ENCODE data around the gene RARA.

Gene RARA

GRCh38 chr17:40309031-40309948, at the start of gene RARA:
TSS of gene RARA (plus strand) at chr17:40309180. CDS start at chr17:40331219, 22,039 bp downstream.
- peak; percentile 46 for DNase-seq

- DNase-seq: no peak
Measured at GRCh38 chr17:40259505-40259904, 49.5 kb upstream of the RARA start.

GRCh38 chr17:40260528-40260927, 48.5 kb upstream of the RARA start:
- no peak for DNase-seq

GRCh38 chr17:40264458-40265185, 44.4 kb upstream of the RARA start:
- DNase-seq: no peak

DNA sequence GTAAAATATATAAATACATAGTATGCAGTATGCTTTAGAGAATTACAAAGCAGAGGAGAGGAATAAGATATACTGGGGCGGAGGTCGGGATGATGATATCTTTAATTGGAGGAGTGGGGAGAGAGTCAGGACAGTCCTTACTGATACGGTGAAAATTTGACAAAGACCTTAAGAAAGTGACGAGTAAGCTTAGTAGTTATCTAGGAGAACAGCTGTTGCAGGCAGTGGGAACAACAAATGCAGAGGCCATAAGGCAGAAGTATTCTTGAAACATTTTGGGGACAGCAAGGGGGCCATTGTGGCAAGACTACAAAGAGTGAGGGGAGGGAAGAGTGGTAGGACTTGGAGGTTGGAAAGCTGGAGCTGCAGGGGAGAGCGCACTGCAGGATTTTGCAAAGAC, 43.6 kb upstream of the RARA start:
- DNase-seq: no peak

DNA sequence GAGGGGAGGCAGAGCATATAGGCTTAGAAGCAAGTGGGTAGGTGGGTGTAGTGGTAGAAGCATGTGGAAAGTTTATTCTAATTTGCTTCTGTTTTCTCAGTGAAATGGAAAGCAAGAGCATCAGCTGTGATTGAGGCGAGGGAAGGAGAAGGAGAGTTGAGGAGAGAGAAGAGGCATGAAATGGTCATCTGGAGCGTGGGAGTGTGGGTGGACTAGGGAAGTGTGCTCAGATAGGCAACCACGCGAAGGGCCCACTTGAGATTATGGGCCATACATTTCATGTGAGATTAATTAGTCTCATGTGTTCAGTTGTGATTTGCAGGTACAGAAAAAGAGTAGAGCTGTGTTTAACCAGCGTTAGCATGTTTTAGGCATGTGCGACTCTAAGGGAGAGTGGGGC, 42.1 kb upstream of the RARA start:
- no peak for DNase-seq

DNA sequence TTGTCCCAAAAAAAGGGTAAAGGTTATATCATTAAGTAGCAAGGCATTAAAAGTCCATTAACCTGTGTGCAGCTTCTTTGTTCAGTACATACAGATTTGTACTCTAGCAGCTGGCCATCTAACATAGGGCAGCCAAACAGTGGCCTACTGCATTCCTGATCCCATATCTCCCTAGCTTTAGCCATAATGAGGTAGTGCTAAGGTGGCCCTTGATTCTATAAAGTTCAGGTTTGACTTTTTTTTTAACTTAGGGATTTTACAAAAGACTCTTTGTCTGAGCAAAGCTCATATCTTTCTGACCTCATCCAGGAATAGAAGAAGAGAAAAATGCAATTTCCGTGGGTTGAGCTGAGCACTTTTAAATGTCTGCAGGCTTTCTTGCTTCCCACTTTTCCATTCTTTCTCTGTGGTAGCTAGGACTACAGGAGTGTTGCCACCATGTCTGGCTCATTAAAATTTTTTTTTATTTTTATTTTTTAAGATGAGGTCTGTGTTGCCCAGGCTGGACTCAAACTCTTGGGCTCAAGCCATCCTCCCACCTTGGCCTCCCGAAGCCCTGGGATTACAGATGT, 40.8 kb upstream of the RARA start:
- no peak for DNase-seq

DNA sequence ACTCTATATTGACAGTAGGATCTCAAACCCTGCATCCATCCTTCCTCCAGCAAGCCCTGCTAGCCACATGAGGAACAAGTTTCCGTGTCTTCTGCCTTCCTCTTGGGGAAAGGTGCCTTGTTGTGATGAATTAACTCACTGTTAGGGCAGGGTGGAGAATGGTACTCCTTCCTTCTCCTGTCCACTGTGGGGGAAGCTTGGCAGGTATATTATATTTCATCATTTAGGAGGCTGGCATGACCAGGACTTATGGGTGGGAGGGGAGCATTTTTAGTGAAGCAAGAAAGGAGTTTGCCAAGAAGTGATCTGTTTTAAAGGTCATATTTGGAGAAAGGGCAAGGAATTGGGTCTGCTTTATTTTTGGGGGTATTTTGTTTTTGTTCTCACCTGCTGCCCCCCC, 30.6 kb upstream of the RARA start:
- DNase-seq: no peak

- DNase-seq: no peak
Measured at GRCh38 chr17:40279402-40279801, 29.6 kb upstream of the RARA start.

- no peak for DNase-seq
Measured at GRCh38 chr17:40281663-40282062, 27.3 kb upstream of the RARA start.

GRCh38 chr17:40283662-40284061, 25.3 kb upstream of the RARA start:
- DNase-seq: no peak

DNA sequence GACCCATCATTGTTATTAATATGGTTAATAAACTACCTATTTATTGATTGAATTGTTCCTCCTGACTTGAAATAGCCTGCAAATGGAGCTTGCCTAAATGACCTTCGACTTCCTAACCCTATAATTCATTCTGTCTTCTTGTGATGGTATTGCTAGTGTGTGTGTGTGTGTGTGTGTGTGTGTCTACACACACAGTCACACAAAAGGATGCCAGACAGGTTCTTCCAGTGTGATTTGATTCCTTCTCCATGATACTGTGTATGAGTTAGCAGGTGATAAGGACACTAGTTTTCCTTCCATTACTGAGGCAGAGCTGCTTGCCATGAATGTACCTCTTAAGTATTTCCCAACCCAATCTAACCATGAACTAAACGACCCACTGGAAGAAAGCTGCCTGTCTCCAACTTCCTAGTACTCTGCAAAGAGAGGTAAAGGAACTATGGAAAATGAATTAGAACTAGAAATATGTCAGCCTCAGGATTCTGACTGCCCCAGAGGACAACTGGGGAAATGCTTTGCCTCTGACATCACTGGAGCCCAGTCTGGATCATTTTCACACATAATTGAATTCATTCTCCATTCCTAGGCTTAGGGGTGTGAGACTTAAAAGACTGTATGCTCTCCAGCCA, 24.8 kb upstream of the RARA start:
- no peak for DNase-seq

GRCh38 chr17:40286473-40286872, 22.5 kb upstream of the RARA start:
- DNase-seq: no peak

DNA sequence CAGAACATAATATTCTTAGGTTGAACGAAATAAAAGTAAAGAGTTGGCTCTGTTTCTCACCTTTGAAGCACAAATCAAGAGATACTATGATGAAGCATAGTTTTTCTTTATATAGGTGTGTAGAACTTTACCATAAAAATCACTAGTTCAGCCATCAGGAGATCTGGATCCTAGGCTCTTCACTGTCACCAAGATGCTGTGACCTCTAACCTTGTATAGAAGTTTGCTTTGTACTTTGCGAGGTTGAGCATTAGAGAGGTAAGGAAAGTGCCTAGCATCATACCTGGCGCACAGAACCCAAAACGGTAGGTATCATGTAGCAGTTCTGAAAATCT, 21.9 kb upstream of the RARA start:
- no peak for DNase-seq

DNA sequence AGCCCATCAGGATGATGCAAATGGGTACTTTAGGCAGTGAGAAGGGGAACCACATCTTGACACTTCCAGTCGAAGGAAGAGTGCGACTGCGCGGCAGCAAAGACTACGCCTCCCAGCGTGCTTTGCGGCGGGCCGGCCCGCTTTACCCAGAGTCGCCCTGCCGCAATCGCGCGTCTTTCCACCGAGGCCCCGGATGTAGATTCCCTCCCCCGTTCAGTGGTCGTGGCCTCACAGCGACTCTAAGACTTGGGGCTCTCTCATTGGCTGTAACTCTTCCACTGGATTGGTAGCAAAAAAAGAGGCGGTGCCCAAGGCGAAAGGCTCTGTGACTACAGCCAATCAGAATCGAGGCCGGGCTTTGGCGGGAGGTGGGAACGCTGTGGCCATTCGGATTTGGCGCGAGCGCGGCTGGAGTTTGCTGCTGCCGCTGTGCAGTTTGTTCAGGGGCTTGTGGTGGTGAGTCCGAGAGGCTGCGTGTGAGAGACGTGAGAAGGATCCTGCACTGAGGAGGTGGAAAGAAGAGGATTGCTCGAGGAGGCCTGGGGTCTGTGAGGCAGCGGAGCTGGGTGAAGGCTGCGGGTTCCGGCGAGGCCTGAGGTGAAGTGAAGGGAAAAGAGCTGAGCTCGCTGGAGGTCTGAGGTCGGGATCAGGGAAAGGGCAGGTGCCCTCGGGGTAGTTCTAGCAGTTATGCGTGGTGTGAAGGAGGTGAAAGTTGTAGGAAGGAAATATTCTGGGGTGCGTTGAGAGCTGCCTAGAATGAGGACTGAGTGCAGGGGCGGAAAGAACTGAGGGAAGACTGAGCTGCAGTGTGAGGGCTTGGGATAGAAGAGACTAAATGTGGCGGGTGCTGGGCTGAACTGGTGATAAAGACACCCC, 21.2 kb upstream of the RARA start, which contains the start of gene CDC6:
Gene CDC6 (plus strand): TSS at position 386 of the 876 bp plus-strand sequence. CDS start 1,542 bp downstream, outside the sequence.
- peak; percentile 95 for DNase-seq

DNA sequence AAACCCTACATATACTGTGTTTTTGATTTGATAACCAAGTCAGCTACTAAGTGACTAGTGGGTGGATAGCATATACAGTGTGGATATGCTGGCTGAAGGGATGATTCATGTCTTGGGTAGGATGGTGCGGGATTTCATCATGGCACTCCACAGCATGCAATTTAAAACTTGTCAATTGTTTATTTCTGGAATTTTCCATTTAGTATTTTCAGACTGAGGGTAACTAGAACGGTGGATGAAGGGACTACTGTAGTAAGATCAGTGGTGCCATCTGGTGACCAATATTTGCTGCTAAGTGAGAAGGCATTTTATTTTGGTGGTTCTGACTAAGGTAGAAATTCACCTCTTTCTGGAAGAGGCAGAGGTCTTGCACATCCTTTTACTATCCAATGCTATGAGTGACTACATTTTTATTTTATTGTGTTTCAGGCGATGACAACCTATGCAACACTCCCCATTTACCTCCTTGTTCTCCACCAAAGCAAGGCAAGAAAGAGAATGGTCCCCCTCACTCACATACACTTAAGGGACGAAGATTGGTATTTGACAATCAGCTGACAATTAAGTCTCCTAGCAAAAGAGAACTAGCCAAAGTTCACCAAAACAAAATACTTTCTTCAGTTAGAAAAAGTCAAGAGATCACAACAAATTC, 18.2 kb upstream of the RARA start:
- DNase-seq: no peak

DNA sequence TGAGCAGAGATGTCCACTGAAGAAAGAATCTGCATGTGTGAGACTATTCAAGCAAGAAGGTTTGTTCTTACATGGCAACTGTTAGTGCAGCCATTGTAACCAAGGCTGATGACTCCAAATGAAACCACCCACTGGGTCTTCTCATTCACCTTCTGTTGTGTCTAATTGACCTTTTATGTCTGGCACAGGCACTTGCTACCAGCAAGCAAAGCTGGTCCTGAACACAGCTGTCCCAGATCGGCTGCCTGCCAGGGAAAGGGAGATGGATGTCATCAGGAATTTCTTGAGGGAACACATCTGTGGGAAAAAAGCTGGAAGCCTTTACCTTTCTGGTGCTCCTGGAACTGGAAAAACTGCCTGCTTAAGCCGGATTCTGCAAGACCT, 17.7 kb upstream of the RARA start:
- DNase-seq: no peak

- DNase-seq: no peak
Measured at GRCh38 chr17:40293363-40293762, 15.6 kb upstream of the RARA start.

GRCh38 chr17:40295488-40296436, 13.2 kb upstream of the RARA start:
- DNase-seq: no peak

DNA sequence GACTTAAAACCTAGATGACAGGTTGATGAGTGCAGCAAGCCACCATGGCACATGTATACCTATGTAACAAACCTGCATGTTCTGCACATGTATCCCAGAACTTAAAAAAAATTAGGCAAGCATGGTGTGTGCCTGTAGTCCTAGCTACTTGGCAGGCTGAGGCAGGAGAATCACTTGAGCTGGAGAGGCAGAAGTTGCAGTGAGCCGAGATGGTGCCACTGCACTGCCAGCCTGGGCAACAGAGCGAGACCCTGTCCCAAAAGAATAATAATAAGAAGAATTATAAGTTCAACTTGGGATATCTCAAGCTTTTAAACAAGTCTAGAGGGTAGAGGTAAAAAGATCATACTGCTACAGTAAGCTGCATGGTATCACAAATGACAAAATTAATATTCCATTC, 11.5 kb upstream of the RARA start:
- DNase-seq: no peak

GRCh38 chr17:40298726-40299125, 10.3 kb upstream of the RARA start:
- DNase-seq: no peak

Data from activated T-cell treated with anti-CD3 and anti-CD28 coated beads, Interleukin-2, amount 50 U/mL, for 1 hour (primary cell).